Esophagus (tissue), 2 donors: ENCODE measurements around the gene KRTAP10-4. TPM values are rescaled to one million over a fixed set of nuclear protein-coding genes. Genes with fewer than 3 reads are reported as not detected.

Experiments
- H3K27ac ChIP-seq, 2 donors: one replicate each; pipeline ENCODE4 v1.5.1; 2013; ENCODE audit warnings: low read depth in 2 of 2, mild to moderate bottlenecking in 2 of 2, inconsistent platforms in 1 of 2, low read length in 1 of 2, moderate library complexity in 1 of 2
- H3K27me3 ChIP-seq, 2 donors: one replicate each; pipeline ENCODE4 v1.6.1; 2013; ENCODE audit warnings: low read length in 2 of 2, control low read depth in 1 of 2, mild to moderate bottlenecking in 1 of 2; ENCODE audit not compliant: insufficient read depth in 2 of 2, control insufficient read depth in 1 of 2
- H3K36me3 ChIP-seq, 2 donors: one replicate each; pipeline ENCODE4 v1.6.1; 2013; ENCODE audit warnings: low read length in 1 of 2; ENCODE audit not compliant: control insufficient read depth in 2 of 2, insufficient read depth in 2 of 2
- H3K4me1 ChIP-seq, 2 donors: one replicate each; pipeline ENCODE4 v1.6.1; 2013; ENCODE audit warnings: low read length in 1 of 2; ENCODE audit not compliant: control insufficient read depth in 2 of 2, insufficient read depth in 2 of 2
- H3K4me3 ChIP-seq, 2 donors: one replicate each; pipeline ENCODE4 v1.5.1; 2013; ENCODE audit warnings: low read length in 2 of 2, mild to moderate bottlenecking in 2 of 2, low read depth in 1 of 2, moderate library complexity in 1 of 2
- H3K9me3 ChIP-seq, 2 donors: one replicate each; pipeline ENCODE4 v1.6.1; 2013; ENCODE audit warnings: mild to moderate bottlenecking in 2 of 2, low read depth in 1 of 2, low read length in 1 of 2, moderate library complexity in 1 of 2; ENCODE audit not compliant: control insufficient read depth in 2 of 2, insufficient read depth in 1 of 2
- WGBS, 2 donors: extraction: QIAGEN DNeasy Blood & Tissue Kit; methylation state at CpG; one replicate each; pipeline ENCODE4 v1.1.7; 2013; 5-methylcytosine and 5-hydroxymethylcytosine counted together
- polyA plus RNA-seq, 2 donors: library from polyadenylated mRNA; stranded (reverse); fragments of 200-250 nt; gene quantifications; one replicate each; pipeline ENCODE4 v1.2.3, GENCODE V29; 2013
- donor health status: healthy with polysubstance abuse.
- donor health status: Bipolar disorder and iron deficiency.

KRTAP10-4 gene
- polyA plus RNA-seq, 2 donors = not detected

- Histone ChIP-seq H3K9me3 (peaks cover 2 to 9% of the 10 kb centered on the region in 2 donors), H3K27me3 (no peaks in the 10 kb centered on the region), H3K27ac (no peak overlapping the region), H3K36me3 (no peaks in the 10 kb centered on the region), H3K4me3 (no peak overlapping the region), H3K4me1 (no peaks in the 10 kb centered on the region)
- WGBS, 2 donors = 81 to 83% methylated on average over 20 of the region's 20 CpGs
These were observed 40.7 kb downstream of the KRTAP10-4 start for GRCh38 chr21:44614161-44614631.

GRCh38 chr21:44614961-44615391 is 41.4 kb downstream of the KRTAP10-4 start:
- WGBS, 2 donors = 81 to 83% methylated on average over 28 of the region's 28 CpGs
- peaks cover 2 to 9% of the 10 kb centered on the region in 2 donors for H3K9me3 ChIP-seq
- no peaks in the 10 kb centered on the region for H3K27me3 ChIP-seq
- no peaks in the 10 kb centered on the region for H3K4me1 ChIP-seq
- H3K27ac ChIP-seq = no peak overlapping the region
- H3K4me3 ChIP-seq = no peak overlapping the region
- no peaks in the 10 kb centered on the region for H3K36me3 ChIP-seq

GRCh38 chr21:44615466-44615865 is 41.9 kb downstream of the KRTAP10-4 start:
- WGBS, 2 donors = 74 to 77% methylated on average over 8 of the region's 8 CpGs
- Histone ChIP-seq H3K36me3 (no peaks in the 10 kb centered on the region), H3K4me1 (no peaks in the 10 kb centered on the region), H3K4me3 (no peak overlapping the region), H3K27ac (no peak overlapping the region), H3K27me3 (no peaks in the 10 kb centered on the region), H3K9me3 (peaks cover under 1 to 8% of the 10 kb centered on the region in 2 donors)

GRCh38 chr21:44615911-44616590 is 42.5 kb downstream of the KRTAP10-4 start:
- no peaks in the 10 kb centered on the region for H3K27me3 ChIP-seq
- WGBS, 2 donors = 55 to 64% methylated on average over 17 of the region's 17 CpGs
- H3K4me1 ChIP-seq = no peaks in the 10 kb centered on the region
- H3K27ac ChIP-seq = no peak overlapping the region
- H3K36me3 ChIP-seq = no peaks in the 10 kb centered on the region
- H3K4me3 ChIP-seq = no peak overlapping the region
- peaks cover 0 to 6% of the 10 kb centered on the region in 2 donors for H3K9me3 ChIP-seq

- no peak overlapping the region for H3K27ac ChIP-seq
- no peak overlapping the region for H3K4me3 ChIP-seq
- H3K4me1 ChIP-seq = no peaks in the 10 kb centered on the region
- no peaks in the 10 kb centered on the region for H3K36me3 ChIP-seq
- H3K9me3 ChIP-seq = peaks cover 0 to 5% of the 10 kb centered on the region in 2 donors
- WGBS, 2 donors = 46 to 63% methylated on average over 16 of the region's 16 CpGs
- no peaks in the 10 kb centered on the region for H3K27me3 ChIP-seq
These were observed 43.0 kb downstream of the KRTAP10-4 start for GRCh38 chr21:44616591-44616926.

- WGBS, 2 donors = 59 to 64% methylated on average over 8 of the region's 8 CpGs
- Histone ChIP-seq H3K9me3 (peaks cover 0 to under 1% of the 10 kb centered on the region in 2 donors), H3K27me3 (no peaks in the 10 kb centered on the region), H3K27ac (no peak overlapping the region), H3K36me3 (no peaks in the 10 kb centered on the region), H3K4me3 (no peak overlapping the region), H3K4me1 (no peaks in the 10 kb centered on the region)
These were observed 43.6 kb downstream of the KRTAP10-4 start for GRCh38 chr21:44617071-44617501.

- Histone ChIP-seq H3K27ac (no peak overlapping the region), H3K9me3 (no peaks in the 10 kb centered on the region), H3K36me3 (no peaks in the 10 kb centered on the region), H3K4me3 (no peak overlapping the region), H3K4me1 (no peaks in the 10 kb centered on the region), H3K27me3 (no peaks in the 10 kb centered on the region)
- WGBS, 2 donors = 32 to 46% methylated on average over 4 of the region's 4 CpGs
These were observed 45.0 kb downstream of the KRTAP10-4 start for GRCh38 chr21:44618504-44618903.

- Histone ChIP-seq H3K4me3 (no peak overlapping the region), H3K27me3 (no peaks in the 10 kb centered on the region), H3K27ac (no peak overlapping the region), H3K9me3 (no peaks in the 10 kb centered on the region), H3K36me3 (no peaks in the 10 kb centered on the region), H3K4me1 (no peaks in the 10 kb centered on the region)
- WGBS, 2 donors = 64 to 67% methylated on average over 3 of the region's 3 CpGs
These were observed 45.4 kb downstream of the KRTAP10-4 start for GRCh38 chr21:44618909-44619308.

GRCh38 chr21:44619886-44620285 is 46.4 kb downstream of the KRTAP10-4 start:
- H3K4me3 ChIP-seq = no peak overlapping the region
- no peaks in the 10 kb centered on the region for H3K9me3 ChIP-seq
- H3K27ac ChIP-seq = no peak overlapping the region
- H3K4me1 ChIP-seq = no peaks in the 10 kb centered on the region
- 90 to 91% methylated on average over 6 of the region's 6 CpGs for WGBS, 2 donors
- no peaks in the 10 kb centered on the region for H3K36me3 ChIP-seq
- no peaks in the 10 kb centered on the region for H3K27me3 ChIP-seq

- Histone ChIP-seq H3K9me3 (no peaks in the 10 kb centered on the region), H3K36me3 (no peaks in the 10 kb centered on the region)
These were observed 50.0 kb downstream of the KRTAP10-4 start for GRCh38 chr21:44623575-44623974.

More at GRCh38 chr21:44623575-44623974, 50.0 kb downstream of the KRTAP10-4 start:
- Histone ChIP-seq H3K27me3 (no peaks in the 10 kb centered on the region), H3K27ac (no peak overlapping the region), H3K4me3 (no peak overlapping the region), H3K4me1 (peaks cover 0 to 2% of the 10 kb centered on the region in 2 donors)
